WTC11 (cell line): Measurements from ENCODE around the gene LEKR1. TPM values are rescaled to one million over a fixed set of nuclear protein-coding genes. Genes with fewer than 3 reads are reported as not detected.

Experiments used
- ATAC-seq: fragments of 200-7000 bp; cut with Tn5 transposase; 2 replicates; pipeline ENCODE4 v1.10.0; 2021; ENCODE audit warnings: mild to moderate bottlenecking, moderate library complexity
- CTCF ChIA-PET: fragments of 300-600 bp; sonication (Branson Sonifier 250); formaldehyde crosslinking; loops from one replicate; lab custom pipeline; 2021; ENCODE audit warnings: antibody characterized with exemption; lab: Charles Lee
- POLR2A ChIA-PET: fragments of 350-600 bp; sonication (Branson Sonifier 250); formaldehyde crosslinking; loops from one replicate; lab custom pipeline; 2021; ENCODE audit warnings: antibody characterized with exemption; lab: Charles Lee
- DNase-seq: peaks from one replicate; pipeline ENCODE4 v3.0.0; 2021; ENCODE audit warnings: low spot score
- H3K27ac Mint-ChIP-seq: 2 replicates; pipeline ENCODE4 v1.8.0; 2021; ENCODE audit warnings: mixed read lengths
- H3K27me3 Mint-ChIP-seq: 2 replicates; pipeline ENCODE4 v1.8.0; 2021; ENCODE audit warnings: low read depth, mild to moderate bottlenecking, moderate library complexity, mixed read lengths
- H3K36me3 Mint-ChIP-seq: 2 replicates; pipeline ENCODE4 v1.8.0; 2021; ENCODE audit warnings: mixed read lengths
- H3K4me1 Mint-ChIP-seq: 2 replicates; pipeline ENCODE4 v1.8.0; 2022; ENCODE audit warnings: mixed read lengths
- H3K4me3 Mint-ChIP-seq: 2 replicates; pipeline ENCODE4 v1.8.0; 2021; ENCODE audit warnings: mild to moderate bottlenecking, moderate library complexity, mixed read lengths
- H3K9me3 Mint-ChIP-seq: 2 replicates; pipeline ENCODE4 v1.8.0; 2021; ENCODE audit warnings: mixed read lengths
- ATF1 ChIP-seq: sonication (generic); formaldehyde crosslinking; IDR thresholded peaks from 2 replicates; pipeline ENCODE4 v1.8.1; 2023; ENCODE audit warnings: mild to moderate bottlenecking, moderate library complexity, missing genetic modification reagents
- ETV6 ChIP-seq: sonication (generic); formaldehyde crosslinking; IDR thresholded peaks from 2 replicates; pipeline ENCODE4 v1.8.1; 2022; ENCODE audit warnings: mild to moderate bottlenecking, missing genetic modification reagents
- FOXJ3 ChIP-seq: sonication (generic); formaldehyde crosslinking; IDR thresholded peaks from 2 replicates; pipeline ENCODE4 v1.9.0; 2021; ENCODE audit warnings: missing genetic modification reagents, mild to moderate bottlenecking, borderline replicate concordance
- JUN ChIP-seq: sonication (generic); formaldehyde crosslinking; IDR thresholded peaks from 2 replicates; pipeline ENCODE4 v1.8.0; 2023; ENCODE audit warnings: mild to moderate bottlenecking, missing genetic modification reagents
- KAT7 ChIP-seq: sonication (generic); formaldehyde crosslinking; IDR thresholded peaks from 2 replicates; pipeline ENCODE4 v1.8.1; 2023; ENCODE audit warnings: missing genetic modification reagents, mild to moderate bottlenecking, borderline replicate concordance
- MXD4 ChIP-seq: fragments of 250-450 bp; sonication (Bioruptor Pico); IDR thresholded peaks from 2 replicates; pipeline ENCODE4 v1.8.0; 2021; ENCODE audit warnings: mild to moderate bottlenecking, moderate library complexity, borderline replicate concordance
- MYBL2 ChIP-seq: sonication (generic); formaldehyde crosslinking; IDR thresholded peaks from 2 replicates; pipeline ENCODE4 v1.8.1; 2023; ENCODE audit warnings: mild to moderate bottlenecking, moderate library complexity, missing genetic modification reagents
- NFE2L1 ChIP-seq: sonication (generic); formaldehyde crosslinking; IDR thresholded peaks from 2 replicates; pipeline ENCODE4 v1.8.1; 2023; ENCODE audit warnings: missing genetic modification reagents
- NR2C2 ChIP-seq: sonication (generic); formaldehyde crosslinking; IDR thresholded peaks from 2 replicates; pipeline ENCODE4 v1.8.0; 2022; ENCODE audit warnings: mild to moderate bottlenecking, missing genetic modification reagents
- RORB ChIP-seq: fragments of 250-450 bp; sonication (Bioruptor Pico); IDR thresholded peaks from 2 replicates; pipeline ENCODE4 v1.9.0; 2021; ENCODE audit warnings: mild to moderate bottlenecking
- SMAD3 ChIP-seq: sonication (generic); formaldehyde crosslinking; IDR thresholded peaks from 2 replicates; pipeline ENCODE4 v1.8.0; 2022; ENCODE audit warnings: missing genetic modification reagents, mild to moderate bottlenecking, borderline replicate concordance
- TEAD4 ChIP-seq: sonication (generic); formaldehyde crosslinking; IDR thresholded peaks from 2 replicates; pipeline ENCODE4 v1.8.0; 2022; ENCODE audit warnings: mild to moderate bottlenecking, missing genetic modification reagents
- TP53 ChIP-seq: sonication (generic); formaldehyde crosslinking; IDR thresholded peaks from 2 replicates; pipeline ENCODE4 v1.8.1; 2023; ENCODE audit warnings: mild to moderate bottlenecking, missing genetic modification reagents
- ZBTB21 ChIP-seq: sonication (generic); formaldehyde crosslinking; IDR thresholded peaks from 2 replicates; pipeline ENCODE4 v1.8.1; 2023; ENCODE audit warnings: mild to moderate bottlenecking, missing genetic modification reagents, borderline replicate concordance
- ZNF232 ChIP-seq: sonication (generic); formaldehyde crosslinking; IDR thresholded peaks from 2 replicates; pipeline ENCODE4 v1.8.0; 2022; ENCODE audit warnings: mild to moderate bottlenecking, missing genetic modification reagents
- ZNF263 ChIP-seq: sonication (generic); formaldehyde crosslinking; IDR thresholded peaks from 2 replicates; pipeline ENCODE4 v1.8.1; 2022; ENCODE audit warnings: low read depth, mild to moderate bottlenecking, moderate library complexity, missing genetic modification reagents
- ZNF423 ChIP-seq: fragments of 250-450 bp; sonication (Bioruptor Pico); IDR thresholded peaks from 2 replicates; pipeline ENCODE4 v2.1.2; 2022; ENCODE audit warnings: mild to moderate bottlenecking, moderate library complexity
- total RNA-seq: library from RNA; stranded (reverse); gene quantifications from 3 replicates; pipeline ENCODE4 v1.2.3, GENCODE V29; 2021
- TF ChIP-seq, protein P1 (sequence below): sonication (generic); formaldehyde crosslinking; IDR thresholded peaks from 2 replicates; pipeline ENCODE4 v1.8.1; 2022; ENCODE audit warnings: missing genetic modification reagents, borderline replicate concordance
- TF ChIP-seq, protein P2 (sequence below): sonication (generic); formaldehyde crosslinking; IDR thresholded peaks from 2 replicates; pipeline ENCODE4 v1.8.1; 2023; ENCODE audit warnings: mild to moderate bottlenecking, missing genetic modification reagents, moderate library complexity
- TF ChIP-seq, protein P3 (sequence below): sonication (generic); formaldehyde crosslinking; conservative IDR thresholded peaks from 2 replicates; pipeline ENCODE4 v1.8.1; 2023; ENCODE audit warnings: mild to moderate bottlenecking, low read depth, missing genetic modification reagents, moderate library complexity
- TF ChIP-seq, protein P4 (sequence below): fragments of 250-450 bp; sonication (Bioruptor Pico); IDR thresholded peaks from 2 replicates; pipeline ENCODE4 v1.9.0; 2021; ENCODE audit warnings: moderate library complexity, mild to moderate bottlenecking, inconsistent platforms, borderline replicate concordance
- TF ChIP-seq, protein P5 (sequence below): sonication (generic); formaldehyde crosslinking; IDR thresholded peaks from 2 replicates; pipeline ENCODE4 v1.8.1; 2022; ENCODE audit warnings: mild to moderate bottlenecking, moderate library complexity, missing genetic modification reagents
- TF ChIP-seq, protein P6 (sequence below): sonication (generic); formaldehyde crosslinking; IDR thresholded peaks from 2 replicates; pipeline ENCODE4 v1.8.0; 2022; ENCODE audit warnings: mild to moderate bottlenecking, missing genetic modification reagents

Gene LEKR1
- total RNA-seq, 1 experiment from 2014 or later = 0.09 TPM

DNA sequence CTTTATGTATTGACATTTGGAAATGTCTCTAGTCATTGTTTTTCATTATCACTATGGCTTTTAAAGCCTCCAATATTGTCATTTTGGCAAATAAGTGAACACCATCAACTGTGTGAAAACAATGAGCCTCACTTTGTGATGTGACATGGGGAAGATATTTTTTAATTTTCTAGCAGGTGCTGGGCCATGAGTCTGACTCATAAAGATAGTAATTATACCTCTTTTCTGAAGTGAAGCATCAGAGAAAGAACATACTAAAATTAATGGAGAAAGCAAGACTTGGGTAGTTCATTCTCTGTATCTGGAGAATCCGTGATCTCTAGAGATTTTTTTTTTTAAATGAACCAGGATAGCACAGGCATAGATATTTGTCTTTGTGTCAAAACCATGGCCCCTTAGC, 233.0 kb downstream of the LEKR1 start (continued):
- TF ChIP-seq, protein P1, sequence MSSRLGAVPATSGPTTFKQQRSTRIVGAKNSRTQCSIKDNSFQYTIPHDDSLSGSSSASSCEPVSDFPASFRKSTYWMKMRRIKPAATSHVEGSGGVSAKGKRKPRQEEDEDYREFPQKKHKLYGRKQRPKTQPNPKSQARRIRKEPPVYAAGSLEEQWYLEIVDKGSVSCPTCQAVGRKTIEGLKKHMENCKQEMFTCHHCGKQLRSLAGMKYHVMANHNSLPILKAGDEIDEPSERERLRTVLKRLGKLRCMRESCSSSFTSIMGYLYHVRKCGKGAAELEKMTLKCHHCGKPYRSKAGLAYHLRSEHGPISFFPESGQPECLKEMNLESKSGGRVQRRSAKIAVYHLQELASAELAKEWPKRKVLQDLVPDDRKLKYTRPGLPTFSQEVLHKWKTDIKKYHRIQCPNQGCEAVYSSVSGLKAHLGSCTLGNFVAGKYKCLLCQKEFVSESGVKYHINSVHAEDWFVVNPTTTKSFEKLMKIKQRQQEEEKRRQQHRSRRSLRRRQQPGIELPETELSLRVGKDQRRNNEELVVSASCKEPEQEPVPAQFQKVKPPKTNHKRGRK (CRISPR knock-in tag) = no peak
- TF ChIP-seq, all 79 proteins: peak for 0

DNA sequence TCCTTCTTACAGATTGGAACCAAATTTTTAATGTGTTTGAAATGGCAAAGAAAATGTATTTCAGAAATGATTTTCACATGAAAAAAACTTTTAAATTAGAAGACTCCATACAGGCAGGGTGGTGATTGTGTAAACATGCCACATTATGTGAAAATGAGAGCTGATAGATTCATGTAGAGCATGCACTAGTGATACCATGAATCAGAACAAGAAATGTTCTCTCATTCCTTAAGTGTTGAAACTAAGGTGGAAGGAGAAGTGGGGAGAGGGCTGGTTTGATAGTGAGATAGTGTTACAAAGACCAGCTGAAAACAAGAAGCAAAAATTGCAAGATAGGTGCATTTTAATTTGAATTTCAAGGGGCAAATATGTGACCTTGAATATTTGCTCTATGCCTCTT, 233.5 kb downstream of the LEKR1 start:
- Mint-ChIP-seq H3K36me3 (no peaks in the 10 kb centered on the region), H3K27ac (no peak overlapping the region), H3K4me3 (no peak overlapping the region), H3K9me3 (peaks cover 6% of the 10 kb centered on the region; the same call in 1 of the 2 replicates), H3K4me1 (peaks cover 18% of the 10 kb centered on the region), H3K27me3 (peaks cover 17% of the 10 kb centered on the region)
- CTCF ChIA-PET = no interaction called here
- POLR2A ChIA-PET = no interaction called here
- no peak for DNase-seq
- TF ChIP-seq FOXJ3 (CRISPR knock-in tag) (no peak), SMAD3 (CRISPR knock-in tag) (no peak), TP53 (CRISPR knock-in tag) (no peak), KAT7 (no peak), ZBTB21 (CRISPR knock-in tag) (no peak), ETV6 (CRISPR knock-in tag) (no peak), TEAD4 (CRISPR knock-in tag) (no peak), JUN (CRISPR knock-in tag) (no peak), ZNF232 (CRISPR knock-in tag) (no peak), MXD4 (CRISPR knock-in tag) (no peak), NR2C2 (CRISPR knock-in tag) (no peak), ZNF263 (no peak), NFE2L1 (CRISPR knock-in tag) (no peak), RORB (CRISPR knock-in tag) (no peak)
- TF ChIP-seq, protein P2, sequence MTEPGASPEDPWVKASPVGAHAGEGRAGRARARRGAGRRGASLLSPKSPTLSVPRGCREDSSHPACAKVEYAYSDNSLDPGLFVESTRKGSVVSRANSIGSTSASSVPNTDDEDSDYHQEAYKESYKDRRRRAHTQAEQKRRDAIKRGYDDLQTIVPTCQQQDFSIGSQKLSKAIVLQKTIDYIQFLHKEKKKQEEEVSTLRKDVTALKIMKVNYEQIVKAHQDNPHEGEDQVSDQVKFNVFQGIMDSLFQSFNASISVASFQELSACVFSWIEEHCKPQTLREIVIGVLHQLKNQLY (CRISPR knock-in tag) = no peak
- TF ChIP-seq, protein P3, sequence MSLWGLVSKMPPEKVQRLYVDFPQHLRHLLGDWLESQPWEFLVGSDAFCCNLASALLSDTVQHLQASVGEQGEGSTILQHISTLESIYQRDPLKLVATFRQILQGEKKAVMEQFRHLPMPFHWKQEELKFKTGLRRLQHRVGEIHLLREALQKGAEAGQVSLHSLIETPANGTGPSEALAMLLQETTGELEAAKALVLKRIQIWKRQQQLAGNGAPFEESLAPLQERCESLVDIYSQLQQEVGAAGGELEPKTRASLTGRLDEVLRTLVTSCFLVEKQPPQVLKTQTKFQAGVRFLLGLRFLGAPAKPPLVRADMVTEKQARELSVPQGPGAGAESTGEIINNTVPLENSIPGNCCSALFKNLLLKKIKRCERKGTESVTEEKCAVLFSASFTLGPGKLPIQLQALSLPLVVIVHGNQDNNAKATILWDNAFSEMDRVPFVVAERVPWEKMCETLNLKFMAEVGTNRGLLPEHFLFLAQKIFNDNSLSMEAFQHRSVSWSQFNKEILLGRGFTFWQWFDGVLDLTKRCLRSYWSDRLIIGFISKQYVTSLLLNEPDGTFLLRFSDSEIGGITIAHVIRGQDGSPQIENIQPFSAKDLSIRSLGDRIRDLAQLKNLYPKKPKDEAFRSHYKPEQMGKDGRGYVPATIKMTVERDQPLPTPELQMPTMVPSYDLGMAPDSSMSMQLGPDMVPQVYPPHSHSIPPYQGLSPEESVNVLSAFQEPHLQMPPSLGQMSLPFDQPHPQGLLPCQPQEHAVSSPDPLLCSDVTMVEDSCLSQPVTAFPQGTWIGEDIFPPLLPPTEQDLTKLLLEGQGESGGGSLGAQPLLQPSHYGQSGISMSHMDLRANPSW = no peak
- TF ChIP-seq, protein P4, sequence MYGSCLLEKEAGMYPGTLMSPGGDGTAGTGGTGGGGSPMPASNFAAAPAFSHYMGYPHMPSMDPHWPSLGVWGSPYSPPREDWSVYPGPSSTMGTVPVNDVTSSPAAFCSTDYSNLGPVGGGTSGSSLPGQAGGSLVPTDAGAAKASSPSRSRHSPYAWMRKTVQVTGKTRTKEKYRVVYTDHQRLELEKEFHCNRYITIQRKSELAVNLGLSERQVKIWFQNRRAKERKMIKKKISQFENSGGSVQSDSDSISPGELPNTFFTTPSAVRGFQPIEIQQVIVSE (CRISPR knock-in tag) = no peak
- TF ChIP-seq, protein P5, sequence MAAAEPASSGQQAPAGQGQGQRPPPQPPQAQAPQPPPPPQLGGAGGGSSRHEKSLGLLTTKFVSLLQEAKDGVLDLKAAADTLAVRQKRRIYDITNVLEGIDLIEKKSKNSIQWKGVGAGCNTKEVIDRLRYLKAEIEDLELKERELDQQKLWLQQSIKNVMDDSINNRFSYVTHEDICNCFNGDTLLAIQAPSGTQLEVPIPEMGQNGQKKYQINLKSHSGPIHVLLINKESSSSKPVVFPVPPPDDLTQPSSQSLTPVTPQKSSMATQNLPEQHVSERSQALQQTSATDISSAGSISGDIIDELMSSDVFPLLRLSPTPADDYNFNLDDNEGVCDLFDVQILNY (CRISPR knock-in tag) = no peak
- no peak for ATAC-seq

DNA sequence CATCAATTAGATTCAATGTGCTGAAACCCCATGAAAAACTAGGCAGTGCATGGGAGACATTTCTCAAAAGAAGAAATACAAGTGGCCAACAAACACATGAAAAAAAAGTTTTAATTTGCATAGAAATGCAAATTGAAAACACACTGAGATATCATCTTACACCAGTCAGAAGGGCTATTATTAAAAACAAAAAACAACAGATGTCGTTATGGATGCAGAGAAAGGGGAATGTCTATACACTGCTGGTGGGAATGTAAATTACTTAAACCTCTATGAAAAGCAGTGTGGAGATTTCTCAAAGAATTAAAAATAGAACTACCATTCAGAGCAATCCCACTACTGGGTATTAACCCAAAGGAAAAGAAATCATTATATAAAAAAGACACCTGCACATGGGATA, 235.1 kb downstream of the LEKR1 start:
- DNase-seq = no peak
- peaks cover 26% of the 10 kb centered on the region for H3K27me3 Mint-ChIP-seq
- H3K9me3 Mint-ChIP-seq = peaks cover 6% of the 10 kb centered on the region; the same call in 1 of the 2 replicates
- H3K4me1 Mint-ChIP-seq = peaks cover 34% of the 10 kb centered on the region
- no peaks in the 10 kb centered on the region for H3K36me3 Mint-ChIP-seq
- no peak overlapping the region for H3K27ac Mint-ChIP-seq
- no peak for ATAC-seq
- no peak overlapping the region for H3K4me3 Mint-ChIP-seq
- ChIA-PET POLR2A (no interaction called here), CTCF (no interaction called here)
- TF ChIP-seq, protein P3 = no peak
- TF ChIP-seq ATF1 (CRISPR knock-in tag) = no peak
- TF ChIP-seq ZNF423 = no peak
- no peak for TF ChIP-seq NFE2L1 (CRISPR knock-in tag)
- TF ChIP-seq, protein P6, sequence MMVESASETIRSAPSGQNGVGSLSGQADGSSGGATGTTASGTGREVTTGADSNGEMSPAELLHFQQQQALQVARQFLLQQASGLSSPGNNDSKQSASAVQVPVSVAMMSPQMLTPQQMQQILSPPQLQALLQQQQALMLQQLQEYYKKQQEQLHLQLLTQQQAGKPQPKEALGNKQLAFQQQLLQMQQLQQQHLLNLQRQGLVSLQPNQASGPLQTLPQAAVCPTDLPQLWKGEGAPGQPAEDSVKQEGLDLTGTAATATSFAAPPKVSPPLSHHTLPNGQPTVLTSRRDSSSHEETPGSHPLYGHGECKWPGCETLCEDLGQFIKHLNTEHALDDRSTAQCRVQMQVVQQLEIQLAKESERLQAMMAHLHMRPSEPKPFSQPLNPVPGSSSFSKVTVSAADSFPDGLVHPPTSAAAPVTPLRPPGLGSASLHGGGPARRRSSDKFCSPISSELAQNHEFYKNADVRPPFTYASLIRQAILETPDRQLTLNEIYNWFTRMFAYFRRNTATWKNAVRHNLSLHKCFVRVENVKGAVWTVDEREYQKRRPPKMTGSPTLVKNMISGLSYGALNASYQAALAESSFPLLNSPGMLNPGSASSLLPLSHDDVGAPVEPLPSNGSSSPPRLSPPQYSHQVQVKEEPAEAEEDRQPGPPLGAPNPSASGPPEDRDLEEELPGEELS (CRISPR knock-in tag) = no peak
- no peak for TF ChIP-seq MYBL2
